ENCODE data around the gene NEO1. TPM values are rescaled to one million over a fixed set of nuclear protein-coding genes. Genes with fewer than 3 reads are reported as not detected.
A peak's percentile ranks its signal among the peaks of the same experiment; 100 is the strongest.

NEO1 gene
- total RNA-seq, 2 experiments from 2014 or later, result 3.4 to 6.3 TPM

- H3K27me3 Mint-ChIP-seq, result no peaks in the 10 kb centered on the region
- no peaks in the 10 kb centered on the region for H3K36me3 Mint-ChIP-seq
- ATAC-seq (ENCODE audit: low read depth), result no peak
- POLR2A ChIA-PET, result no interaction called here
- no peaks in the 10 kb centered on the region for H3K4me1 Mint-ChIP-seq
- H3K9me3 Mint-ChIP-seq, result peaks cover 3% of the 10 kb centered on the region
- peak; percentile 76 for DNase-seq
- H3K4me3 Mint-ChIP-seq, result no peak overlapping the region
- H3K27ac Mint-ChIP-seq, result no peak overlapping the region
Measured at GRCh38 chr15:73346735-73347312, 294.6 kb downstream of the NEO1 start.

GRCh38 chr15:73349191-73349590 lies 296.9 kb downstream of the NEO1 start:
- ATAC-seq (ENCODE audit: low read depth), result no peak
- DNase-seq, result no peak
- no peaks in the 10 kb centered on the region for H3K4me1 Mint-ChIP-seq

GRCh38 chr15:73352082-73352481 lies 299.8 kb downstream of the NEO1 start:
- Mint-ChIP-seq H3K4me1 (no peaks in the 10 kb centered on the region), H3K27me3 (peaks cover 5% of the 10 kb centered on the region), H3K4me3 (no peak overlapping the region), H3K9me3 (no peaks in the 10 kb centered on the region), H3K27ac (no peak overlapping the region), H3K36me3 (no peaks in the 10 kb centered on the region)
- ATAC-seq (ENCODE audit: low read depth), result no peak
- no peak for DNase-seq
- POLR2A ChIA-PET, result no interaction called here

More at GRCh38 chr15:73349191-73349590, 296.9 kb downstream of the NEO1 start:
- H3K27me3 Mint-ChIP-seq, result no peaks in the 10 kb centered on the region
- H3K4me3 Mint-ChIP-seq, result no peak overlapping the region
- no peak overlapping the region for H3K27ac Mint-ChIP-seq
- H3K36me3 Mint-ChIP-seq, result no peaks in the 10 kb centered on the region
- H3K9me3 Mint-ChIP-seq, result no peaks in the 10 kb centered on the region
- POLR2A ChIA-PET, result no interaction called here

- no peak for ATAC-seq (ENCODE audit: low read depth)
- Mint-ChIP-seq H3K4me3 (no peak overlapping the region), H3K36me3 (no peaks in the 10 kb centered on the region), H3K27me3 (peaks cover 6% of the 10 kb centered on the region), H3K4me1 (no peaks in the 10 kb centered on the region), H3K9me3 (no peaks in the 10 kb centered on the region), H3K27ac (no peak overlapping the region)
- no peak for DNase-seq
- POLR2A ChIA-PET, result no interaction called here
Measured at GRCh38 chr15:73353734-73354133, 301.5 kb downstream of the NEO1 start.

GRCh38 chr15:73354241-73354640 lies 302.0 kb downstream of the NEO1 start:
- no peak overlapping the region for H3K27ac Mint-ChIP-seq
- no peaks in the 10 kb centered on the region for H3K36me3 Mint-ChIP-seq
- no peak overlapping the region for H3K4me3 Mint-ChIP-seq
- POLR2A ChIA-PET, result no interaction called here
- no peaks in the 10 kb centered on the region for H3K4me1 Mint-ChIP-seq
- ATAC-seq (ENCODE audit: low read depth), result no peak
- DNase-seq, result no peak
- peaks cover 8% of the 10 kb centered on the region for H3K27me3 Mint-ChIP-seq
- no peaks in the 10 kb centered on the region for H3K9me3 Mint-ChIP-seq

Measured in activated naive CD8-positive, alpha-beta T cell treated with anti-CD3 and anti-CD28 coated beads, Interleukin-2, amount 10 ng/mL, durations not matched to agents 7 days and 5 days (primary cell).